Endothelial cell (in vitro differentiated cells): ENCODE data around the gene CALN1. TPM values are rescaled to one million over a fixed set of nuclear protein-coding genes. Genes with fewer than 3 reads are reported as not detected.

Source experiments
- DNase-seq: peaks from one replicate; pipeline ENCODE4 v3.0.0; 2021; ENCODE audit warnings: low spot score
- H3K27ac Mint-ChIP-seq: one replicate; pipeline ENCODE4 v1.8.0; 2021; ENCODE audit warnings: mixed read lengths, inconsistent platforms; ENCODE audit not compliant: unreplicated experiment
- H3K27me3 Mint-ChIP-seq: one replicate; pipeline ENCODE4 v1.8.0; 2021; ENCODE audit warnings: mild to moderate bottlenecking, moderate library complexity, mixed read lengths, inconsistent platforms; ENCODE audit not compliant: unreplicated experiment
- H3K36me3 Mint-ChIP-seq: one replicate; pipeline ENCODE4 v1.8.0; 2021; ENCODE audit warnings: mild to moderate bottlenecking, low read depth, mixed read lengths, inconsistent platforms; ENCODE audit not compliant: unreplicated experiment
- H3K4me1 Mint-ChIP-seq: one replicate; pipeline ENCODE4 v1.8.0; 2021; ENCODE audit warnings: mild to moderate bottlenecking, mixed read lengths, inconsistent platforms; ENCODE audit not compliant: unreplicated experiment
- H3K4me3 Mint-ChIP-seq: one replicate; pipeline ENCODE4 v1.8.0; 2021; ENCODE audit warnings: mild to moderate bottlenecking, mixed read lengths, inconsistent platforms; ENCODE audit not compliant: unreplicated experiment
- H3K9me3 Mint-ChIP-seq: one replicate; pipeline ENCODE4 v1.8.0; 2021; ENCODE audit warnings: mixed read lengths, inconsistent platforms; ENCODE audit not compliant: unreplicated experiment
- total RNA-seq: library from RNA; stranded (reverse); fragmentation: NEBNext Ultra II Directional; extraction: Animal tissue kit (Norgen Biotek cat#: 25700); gene quantifications from one replicate; pipeline ENCODE4 v1.2.1, GENCODE V29; 2021; ENCODE audit not compliant: unreplicated experiment
- TF ChIP-seq, protein P1 (sequence below): fragments of 200-600 bp; sonication (generic); IDR thresholded peaks from one replicate; pipeline ENCODE4 v1.5.0; 2021; ENCODE audit warnings: antibody characterized with exemption; ENCODE audit not compliant: unreplicated experiment

The CALN1 gene
- total RNA-seq, 1 donor from 2014 or later: 1.4 TPM

DNA sequence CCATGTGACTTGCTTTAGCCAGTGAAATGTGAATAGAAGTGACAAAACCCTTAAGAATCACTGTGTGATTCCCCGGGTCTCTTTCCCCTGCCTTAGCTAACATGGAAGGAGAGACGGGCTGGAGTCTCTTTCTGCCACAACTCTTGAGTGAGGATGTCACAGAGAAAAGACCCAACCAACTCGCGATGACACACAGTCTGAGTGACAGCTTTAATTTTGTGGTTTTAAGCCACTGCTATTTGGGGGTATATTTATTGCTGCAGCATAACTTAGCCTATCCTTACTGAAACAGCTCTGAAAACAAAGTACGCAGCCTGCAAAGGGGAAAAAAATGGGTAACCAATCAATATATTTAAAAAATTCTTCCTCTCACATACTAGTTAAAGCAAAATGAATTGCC, 319.4 kb downstream of the CALN1 start:
- Mint-ChIP-seq H3K9me3 (no peaks in the 10 kb centered on the region), H3K36me3 (no peaks in the 10 kb centered on the region), H3K4me1 (no peaks in the 10 kb centered on the region), H3K27me3 (peaks cover 3% of the 10 kb centered on the region), H3K4me3 (no peak overlapping the region), H3K27ac (no peak overlapping the region)
- DNase-seq: no peak
- TF ChIP-seq, protein P1, sequence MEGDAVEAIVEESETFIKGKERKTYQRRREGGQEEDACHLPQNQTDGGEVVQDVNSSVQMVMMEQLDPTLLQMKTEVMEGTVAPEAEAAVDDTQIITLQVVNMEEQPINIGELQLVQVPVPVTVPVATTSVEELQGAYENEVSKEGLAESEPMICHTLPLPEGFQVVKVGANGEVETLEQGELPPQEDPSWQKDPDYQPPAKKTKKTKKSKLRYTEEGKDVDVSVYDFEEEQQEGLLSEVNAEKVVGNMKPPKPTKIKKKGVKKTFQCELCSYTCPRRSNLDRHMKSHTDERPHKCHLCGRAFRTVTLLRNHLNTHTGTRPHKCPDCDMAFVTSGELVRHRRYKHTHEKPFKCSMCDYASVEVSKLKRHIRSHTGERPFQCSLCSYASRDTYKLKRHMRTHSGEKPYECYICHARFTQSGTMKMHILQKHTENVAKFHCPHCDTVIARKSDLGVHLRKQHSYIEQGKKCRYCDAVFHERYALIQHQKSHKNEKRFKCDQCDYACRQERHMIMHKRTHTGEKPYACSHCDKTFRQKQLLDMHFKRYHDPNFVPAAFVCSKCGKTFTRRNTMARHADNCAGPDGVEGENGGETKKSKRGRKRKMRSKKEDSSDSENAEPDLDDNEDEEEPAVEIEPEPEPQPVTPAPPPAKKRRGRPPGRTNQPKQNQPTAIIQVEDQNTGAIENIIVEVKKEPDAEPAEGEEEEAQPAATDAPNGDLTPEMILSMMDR: no peak

DNA sequence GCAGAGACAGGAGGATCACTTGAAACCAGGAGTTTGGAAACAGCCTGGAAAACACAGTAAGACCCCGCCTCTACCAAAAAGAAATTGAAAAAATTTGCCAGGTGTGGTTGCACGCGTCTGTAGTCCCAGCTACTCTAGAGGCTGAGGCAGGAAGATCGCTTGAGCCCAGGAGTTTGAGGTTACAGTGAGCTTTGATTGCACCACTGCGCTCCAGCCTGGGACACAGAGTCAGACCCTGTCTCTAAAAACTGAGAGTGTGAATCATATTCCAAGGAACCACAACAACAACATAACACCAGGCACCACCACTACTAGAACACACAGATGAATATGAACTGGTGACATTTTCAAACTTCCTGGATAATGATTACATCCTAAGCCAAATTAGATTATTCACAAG, 324.2 kb downstream of the CALN1 start:
- no peak overlapping the region for H3K4me3 Mint-ChIP-seq
- H3K27ac Mint-ChIP-seq: no peak overlapping the region
- no peak for DNase-seq
- H3K27me3 Mint-ChIP-seq: no peaks in the 10 kb centered on the region
- no peaks in the 10 kb centered on the region for H3K4me1 Mint-ChIP-seq
- no peaks in the 10 kb centered on the region for H3K9me3 Mint-ChIP-seq
- H3K36me3 Mint-ChIP-seq: no peaks in the 10 kb centered on the region
- TF ChIP-seq, protein P1: no peak

DNA sequence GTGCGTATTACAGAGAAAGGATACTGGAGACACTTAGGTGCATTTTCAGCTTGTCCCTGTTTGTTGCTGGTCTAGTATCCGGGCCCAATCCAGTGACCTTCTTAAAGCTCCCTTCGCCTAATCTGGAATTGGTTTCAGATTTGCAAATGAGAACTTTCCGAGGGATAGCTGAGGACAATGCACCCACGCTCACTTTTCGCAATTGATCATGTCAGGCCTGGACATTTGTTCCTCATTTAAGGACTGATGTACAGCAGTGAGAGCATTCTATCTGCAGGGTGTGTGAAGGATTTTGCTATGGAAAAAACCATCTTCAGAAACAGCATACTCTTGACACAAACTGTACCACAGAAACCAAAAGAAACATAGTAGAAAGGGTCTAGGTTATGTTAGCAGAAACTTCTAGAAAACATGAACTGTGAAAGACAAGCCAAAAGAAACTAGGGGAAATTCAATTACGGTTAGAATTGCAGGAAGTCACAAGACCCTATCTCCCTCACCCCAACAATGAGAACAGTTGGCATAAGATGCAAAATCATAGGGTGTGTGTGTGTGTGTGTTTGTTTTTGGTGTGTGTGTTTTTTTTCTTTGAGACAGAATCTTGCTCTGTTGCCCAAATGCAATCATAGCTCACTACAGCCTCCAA, 331.1 kb downstream of the CALN1 start:
- Mint-ChIP-seq H3K4me1 (peaks cover 4% of the 10 kb centered on the region), H3K4me3 (no peak overlapping the region), H3K9me3 (no peaks in the 10 kb centered on the region), H3K36me3 (no peaks in the 10 kb centered on the region), H3K27ac (peak overlapping the region; percentile 5), H3K27me3 (peaks cover 1% of the 10 kb centered on the region)
- no peak for DNase-seq
- TF ChIP-seq, protein P1: no peak

DNA sequence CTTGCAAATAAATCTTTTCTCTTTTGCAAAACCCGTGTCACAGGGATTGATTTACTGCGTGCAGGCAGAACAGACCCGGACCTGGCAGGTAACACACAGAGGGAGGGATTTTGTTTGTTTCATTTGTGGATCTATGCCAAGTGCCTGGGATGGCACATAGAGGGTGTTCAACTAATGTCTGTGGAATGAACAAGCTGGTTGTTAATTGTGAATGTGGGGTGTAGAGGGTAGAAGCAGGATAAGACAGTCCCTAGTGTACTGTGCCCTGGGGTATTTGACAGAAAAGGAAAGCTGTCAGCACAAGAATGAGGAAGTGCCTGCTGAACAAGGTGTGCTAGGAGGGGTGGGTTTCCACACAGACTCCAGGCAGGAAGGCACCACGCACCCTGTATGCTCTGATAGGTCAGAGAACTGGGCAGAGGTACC, 331.8 kb downstream of the CALN1 start:
- Mint-ChIP-seq H3K4me1 (peaks cover 4% of the 10 kb centered on the region), H3K27me3 (peaks cover 1% of the 10 kb centered on the region), H3K27ac (no peak overlapping the region), H3K4me3 (no peak overlapping the region), H3K36me3 (no peaks in the 10 kb centered on the region), H3K9me3 (peaks cover 4% of the 10 kb centered on the region)
- TF ChIP-seq, protein P1: no peak
- DNase-seq: no peak

DNA sequence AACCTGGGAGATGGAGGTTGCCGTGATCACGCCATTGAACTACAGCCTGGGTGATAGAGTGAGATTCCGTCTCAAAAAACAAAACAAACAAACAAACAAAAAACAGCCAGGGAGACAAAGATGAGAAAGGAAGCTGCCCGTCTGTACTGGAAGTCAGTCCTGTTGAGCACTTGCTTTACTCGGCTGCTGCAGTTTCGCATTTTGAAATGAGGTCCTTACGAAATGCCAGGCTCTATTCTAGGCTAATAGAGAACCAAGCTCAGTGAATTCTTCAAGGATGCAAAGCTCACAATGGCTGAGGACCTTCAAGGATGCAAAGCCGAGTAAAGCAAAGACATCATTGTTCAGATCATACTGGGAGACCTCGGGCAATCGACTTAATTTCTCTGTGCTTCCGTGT, 333.3 kb downstream of the CALN1 start:
- H3K4me1 Mint-ChIP-seq: peaks cover 4% of the 10 kb centered on the region
- H3K36me3 Mint-ChIP-seq: no peaks in the 10 kb centered on the region
- H3K27ac Mint-ChIP-seq: no peak overlapping the region
- no peak overlapping the region for H3K4me3 Mint-ChIP-seq
- TF ChIP-seq, protein P1: no peak
- H3K9me3 Mint-ChIP-seq: peaks cover 4% of the 10 kb centered on the region
- no peak for DNase-seq
- peaks cover 1% of the 10 kb centered on the region for H3K27me3 Mint-ChIP-seq
